ENCODE data around the gene GMCL1. TPM values are rescaled to one million over a fixed set of nuclear protein-coding genes. Genes with fewer than 3 reads are reported as not detected.

GMCL1 gene
- total and polyA plus RNA-seq, 9 of the 15 experiments (the other 6 are each of a cell fraction or from before 2014, with no cell fraction given), result 7.0 to 27.3 (median 15.4) TPM

DNA sequence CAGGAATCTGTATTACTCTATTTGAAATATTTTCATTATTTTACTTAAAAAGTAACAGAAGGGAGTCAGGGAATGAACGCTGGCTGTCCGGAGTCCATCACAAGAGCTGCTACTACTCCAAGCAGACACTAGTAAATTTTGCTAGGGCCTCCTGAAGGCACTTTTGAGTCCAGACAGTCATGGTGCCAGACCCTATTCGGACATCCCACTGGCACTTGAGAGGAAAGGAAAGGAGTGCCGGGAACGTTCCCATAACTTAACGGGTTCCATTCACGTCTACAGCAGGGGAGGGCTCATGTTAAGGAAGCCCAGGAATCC, 563 bp upstream of the GMCL1 start (continued):
- TF ChIP-seq, protein P1, sequence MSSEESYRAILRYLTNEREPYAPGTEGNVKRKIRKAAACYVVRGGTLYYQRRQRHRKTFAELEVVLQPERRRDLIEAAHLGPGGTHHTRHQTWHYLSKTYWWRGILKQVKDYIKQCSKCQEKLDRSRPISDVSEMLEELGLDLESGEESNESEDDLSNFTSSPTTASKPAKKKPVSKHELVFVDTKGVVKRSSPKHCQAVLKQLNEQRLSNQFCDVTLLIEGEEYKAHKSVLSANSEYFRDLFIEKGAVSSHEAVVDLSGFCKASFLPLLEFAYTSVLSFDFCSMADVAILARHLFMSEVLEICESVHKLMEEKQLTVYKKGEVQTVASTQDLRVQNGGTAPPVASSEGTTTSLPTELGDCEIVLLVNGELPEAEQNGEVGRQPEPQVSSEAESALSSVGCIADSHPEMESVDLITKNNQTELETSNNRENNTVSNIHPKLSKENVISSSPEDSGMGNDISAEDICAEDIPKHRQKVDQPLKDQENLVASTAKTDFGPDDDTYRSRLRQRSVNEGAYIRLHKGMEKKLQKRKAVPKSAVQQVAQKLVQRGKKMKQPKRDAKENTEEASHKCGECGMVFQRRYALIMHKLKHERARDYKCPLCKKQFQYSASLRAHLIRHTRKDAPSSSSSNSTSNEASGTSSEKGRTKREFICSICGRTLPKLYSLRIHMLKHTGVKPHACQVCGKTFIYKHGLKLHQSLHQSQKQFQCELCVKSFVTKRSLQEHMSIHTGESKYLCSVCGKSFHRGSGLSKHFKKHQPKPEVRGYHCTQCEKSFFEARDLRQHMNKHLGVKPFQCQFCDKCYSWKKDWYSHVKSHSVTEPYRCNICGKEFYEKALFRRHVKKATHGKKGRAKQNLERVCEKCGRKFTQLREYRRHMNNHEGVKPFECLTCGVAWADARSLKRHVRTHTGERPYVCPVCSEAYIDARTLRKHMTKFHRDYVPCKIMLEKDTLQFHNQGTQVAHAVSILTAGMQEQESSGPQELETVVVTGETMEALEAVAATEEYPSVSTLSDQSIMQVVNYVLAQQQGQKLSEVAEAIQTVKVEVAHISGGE (CRISPR knock-in tag; IDR thresholded peaks at IDR 0.05), result no peak
- no peak for TF ChIP-seq NUFIP1 (IDR thresholded peaks at IDR 0.05; ENCODE audit: partially characterized antibody)
- TF ChIP-seq, protein P2, sequence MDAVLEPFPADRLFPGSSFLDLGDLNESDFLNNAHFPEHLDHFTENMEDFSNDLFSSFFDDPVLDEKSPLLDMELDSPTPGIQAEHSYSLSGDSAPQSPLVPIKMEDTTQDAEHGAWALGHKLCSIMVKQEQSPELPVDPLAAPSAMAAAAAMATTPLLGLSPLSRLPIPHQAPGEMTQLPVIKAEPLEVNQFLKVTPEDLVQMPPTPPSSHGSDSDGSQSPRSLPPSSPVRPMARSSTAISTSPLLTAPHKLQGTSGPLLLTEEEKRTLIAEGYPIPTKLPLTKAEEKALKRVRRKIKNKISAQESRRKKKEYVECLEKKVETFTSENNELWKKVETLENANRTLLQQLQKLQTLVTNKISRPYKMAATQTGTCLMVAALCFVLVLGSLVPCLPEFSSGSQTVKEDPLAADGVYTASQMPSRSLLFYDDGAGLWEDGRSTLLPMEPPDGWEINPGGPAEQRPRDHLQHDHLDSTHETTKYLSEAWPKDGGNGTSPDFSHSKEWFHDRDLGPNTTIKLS (IDR thresholded peaks at IDR 0.05; ENCODE audit: borderline replicate concordance, low read depth), result no peak
- TF ChIP-seq, protein P3, sequence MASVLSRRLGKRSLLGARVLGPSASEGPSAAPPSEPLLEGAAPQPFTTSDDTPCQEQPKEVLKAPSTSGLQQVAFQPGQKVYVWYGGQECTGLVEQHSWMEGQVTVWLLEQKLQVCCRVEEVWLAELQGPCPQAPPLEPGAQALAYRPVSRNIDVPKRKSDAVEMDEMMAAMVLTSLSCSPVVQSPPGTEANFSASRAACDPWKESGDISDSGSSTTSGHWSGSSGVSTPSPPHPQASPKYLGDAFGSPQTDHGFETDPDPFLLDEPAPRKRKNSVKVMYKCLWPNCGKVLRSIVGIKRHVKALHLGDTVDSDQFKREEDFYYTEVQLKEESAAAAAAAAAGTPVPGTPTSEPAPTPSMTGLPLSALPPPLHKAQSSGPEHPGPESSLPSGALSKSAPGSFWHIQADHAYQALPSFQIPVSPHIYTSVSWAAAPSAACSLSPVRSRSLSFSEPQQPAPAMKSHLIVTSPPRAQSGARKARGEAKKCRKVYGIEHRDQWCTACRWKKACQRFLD (CRISPR knock-in tag; IDR thresholded peaks at IDR 0.05), result no peak
- TF ChIP-seq, protein P4, sequence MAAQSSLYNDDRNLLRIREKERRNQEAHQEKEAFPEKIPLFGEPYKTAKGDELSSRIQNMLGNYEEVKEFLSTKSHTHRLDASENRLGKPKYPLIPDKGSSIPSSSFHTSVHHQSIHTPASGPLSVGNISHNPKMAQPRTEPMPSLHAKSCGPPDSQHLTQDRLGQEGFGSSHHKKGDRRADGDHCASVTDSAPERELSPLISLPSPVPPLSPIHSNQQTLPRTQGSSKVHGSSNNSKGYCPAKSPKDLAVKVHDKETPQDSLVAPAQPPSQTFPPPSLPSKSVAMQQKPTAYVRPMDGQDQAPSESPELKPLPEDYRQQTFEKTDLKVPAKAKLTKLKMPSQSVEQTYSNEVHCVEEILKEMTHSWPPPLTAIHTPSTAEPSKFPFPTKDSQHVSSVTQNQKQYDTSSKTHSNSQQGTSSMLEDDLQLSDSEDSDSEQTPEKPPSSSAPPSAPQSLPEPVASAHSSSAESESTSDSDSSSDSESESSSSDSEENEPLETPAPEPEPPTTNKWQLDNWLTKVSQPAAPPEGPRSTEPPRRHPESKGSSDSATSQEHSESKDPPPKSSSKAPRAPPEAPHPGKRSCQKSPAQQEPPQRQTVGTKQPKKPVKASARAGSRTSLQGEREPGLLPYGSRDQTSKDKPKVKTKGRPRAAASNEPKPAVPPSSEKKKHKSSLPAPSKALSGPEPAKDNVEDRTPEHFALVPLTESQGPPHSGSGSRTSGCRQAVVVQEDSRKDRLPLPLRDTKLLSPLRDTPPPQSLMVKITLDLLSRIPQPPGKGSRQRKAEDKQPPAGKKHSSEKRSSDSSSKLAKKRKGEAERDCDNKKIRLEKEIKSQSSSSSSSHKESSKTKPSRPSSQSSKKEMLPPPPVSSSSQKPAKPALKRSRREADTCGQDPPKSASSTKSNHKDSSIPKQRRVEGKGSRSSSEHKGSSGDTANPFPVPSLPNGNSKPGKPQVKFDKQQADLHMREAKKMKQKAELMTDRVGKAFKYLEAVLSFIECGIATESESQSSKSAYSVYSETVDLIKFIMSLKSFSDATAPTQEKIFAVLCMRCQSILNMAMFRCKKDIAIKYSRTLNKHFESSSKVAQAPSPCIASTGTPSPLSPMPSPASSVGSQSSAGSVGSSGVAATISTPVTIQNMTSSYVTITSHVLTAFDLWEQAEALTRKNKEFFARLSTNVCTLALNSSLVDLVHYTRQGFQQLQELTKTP (IDR thresholded peaks at IDR 0.05; ENCODE audit: low read depth in 1 of 2, partially characterized antibody in 2 of 2), result peak; percentile 22 to 43
- no peak for TF ChIP-seq HCFC1 (IDR thresholded peaks at IDR 0.05; ENCODE audit: low read depth, low read length)
- TF ChIP-seq DIDO1 (tag; IDR thresholded peaks at IDR 0.05; ENCODE audit: low read depth), result no peak
- no peak for TF ChIP-seq ETS2 (tag; IDR thresholded peaks at IDR 0.05; ENCODE audit: borderline replicate concordance, poor library complexity, severe bottlenecking)
- TF ChIP-seq COPS2 (conservative IDR thresholded peaks at IDR 0.05), result no peak
- TF ChIP-seq, protein P5, sequence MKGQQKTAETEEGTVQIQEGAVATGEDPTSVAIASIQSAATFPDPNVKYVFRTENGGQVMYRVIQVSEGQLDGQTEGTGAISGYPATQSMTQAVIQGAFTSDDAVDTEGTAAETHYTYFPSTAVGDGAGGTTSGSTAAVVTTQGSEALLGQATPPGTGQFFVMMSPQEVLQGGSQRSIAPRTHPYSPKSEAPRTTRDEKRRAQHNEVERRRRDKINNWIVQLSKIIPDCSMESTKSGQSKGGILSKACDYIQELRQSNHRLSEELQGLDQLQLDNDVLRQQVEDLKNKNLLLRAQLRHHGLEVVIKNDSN (CRISPR knock-in tag; IDR thresholded peaks at IDR 0.05), result no peak
- no peak for TF ChIP-seq ZNF76 (CRISPR knock-in tag; IDR thresholded peaks at IDR 0.05; ENCODE audit: borderline replicate concordance)
- TF ChIP-seq PTTG1 (tag; IDR thresholded peaks at IDR 0.05; ENCODE audit: low read depth), result no peak
- TF ChIP-seq FIP1L1 (IDR thresholded peaks at IDR 0.05; ENCODE audit: low read depth, low read length, poor library complexity, severe bottlenecking), result no peak
- TF ChIP-seq PML (IDR thresholded peaks at IDR 0.05; ENCODE audit: low read length), result no peak
- no peak for TF ChIP-seq HNRNPK (IDR thresholded peaks at IDR 0.05; ENCODE audit: low read depth, low read length, poor library complexity, severe bottlenecking)
- TF ChIP-seq POLR3G (IDR thresholded peaks at IDR 0.05; ENCODE audit: extremely low read depth, insufficient read length, insufficient replicate concordance), result no peak
